Smooth muscle cell (in vitro differentiated cells): ENCODE results near the gene HMGN3. TPM values are rescaled to one million over a fixed set of nuclear protein-coding genes. Genes with fewer than 3 reads are reported as not detected.
A peak's percentile ranks its signal among the peaks of the same experiment; 100 is the strongest.

Source experiments
- DNase-seq: peaks from one replicate; lab custom pipeline; 2025; ENCODE audit not compliant: unreplicated experiment; lab: John Stamatoyannopoulos, UW
- H2AFZ ChIP-seq: fragments of 200-600 bp; sonication (generic); 2 replicates; pipeline ENCODE4 v1.6.0; 2016; ENCODE audit warnings: antibody characterized with exemption, low read depth, mild to moderate bottlenecking
- H3F3A ChIP-seq: fragments of 200-600 bp; sonication (generic); 2 replicates; pipeline ENCODE4 v1.6.0; 2017; ENCODE audit warnings: antibody characterized with exemption, low read depth
- H3K27ac ChIP-seq: fragments of 200-600 bp; sonication (generic); 2 replicates; pipeline ENCODE4 v1.5.1; 2016; ENCODE audit warnings: low read depth, mild to moderate bottlenecking
- H3K27me3 ChIP-seq: fragments of 200-600 bp; sonication (generic); 2 replicates; pipeline ENCODE4 v1.6.1; 2016; ENCODE audit warnings: low read depth, mild to moderate bottlenecking
- H3K36me3 ChIP-seq: fragments of 200-600 bp; sonication (generic); 2 replicates; pipeline ENCODE4 v1.5.1; 2016; ENCODE audit warnings: low read depth
- H3K4me1 ChIP-seq: fragments of 200-600 bp; sonication (generic); 2 replicates; pipeline ENCODE4 v1.5.1; 2016; ENCODE audit warnings: low read depth
- H3K4me2 ChIP-seq: fragments of 200-600 bp; sonication (generic); 2 replicates; pipeline ENCODE4 v1.6.0; 2016; ENCODE audit warnings: mild to moderate bottlenecking
- H3K4me3 ChIP-seq: fragments of 200-600 bp; sonication (generic); 2 replicates; pipeline ENCODE4 v1.5.1; 2016; ENCODE audit warnings: mild to moderate bottlenecking
- H3K79me2 ChIP-seq: fragments of 200-600 bp; sonication (generic); 2 replicates; pipeline ENCODE4 v1.6.0; 2016; ENCODE audit warnings: low read depth, mild to moderate bottlenecking
- H3K9ac ChIP-seq: fragments of 200-600 bp; sonication (generic); 2 replicates; pipeline ENCODE4 v1.6.0; 2016; ENCODE audit warnings: low read depth
- H3K9me3 ChIP-seq: fragments of 200-600 bp; sonication (generic); replicated peaks from 2 replicates; pipeline ENCODE4 v1.5.1; 2016; ENCODE audit warnings: low read depth
- H4K20me1 ChIP-seq: fragments of 200-600 bp; sonication (generic); 2 replicates; pipeline ENCODE4 v1.6.0; 2016; ENCODE audit warnings: low read depth
- WGBS: methylation state at CpG from one replicate; pipeline ENCODE4 v1.1.7; 2016; ENCODE audit warnings: low lambda C conversion rate; 5-methylcytosine and 5-hydroxymethylcytosine counted together
- polyA plus RNA-seq: library from polyadenylated mRNA; unstranded; fragments of >200 nt; fragmentation: Nextera tagmentation; extraction: Ambion mirVana; gene quantifications from 2 replicates; pipeline ENCODE4 v1.2.1, GENCODE V29; 2016
- total RNA-seq: library from RNA; depleted of rRNA; stranded (reverse); fragments of >200 nt; gene quantifications from 2 replicates; pipeline ENCODE4 v1.2.3, GENCODE V29; 2014
- TF ChIP-seq, protein P1 (sequence below): fragments of 200-600 bp; sonication (generic); IDR thresholded peaks from 2 replicates; pipeline ENCODE4 v1.5.1; 2017; ENCODE audit warnings: borderline replicate concordance, mild to moderate bottlenecking, antibody characterized with exemption; ENCODE audit not compliant: insufficient read depth, poor library complexity, severe bottlenecking

Gene HMGN3
- total and polyA plus RNA-seq, 2 experiments from 2014 or later: 75.4 to 108 TPM

GRCh38 chr6:79157961-79158644, 76.4 kb downstream of the HMGN3 start:
- no peaks in the 10 kb centered on the region for H3K27me3 ChIP-seq
- H3K27ac ChIP-seq: no peak overlapping the region
- no peaks in the 10 kb centered on the region for H3K79me2 ChIP-seq
- TF ChIP-seq, protein P1, sequence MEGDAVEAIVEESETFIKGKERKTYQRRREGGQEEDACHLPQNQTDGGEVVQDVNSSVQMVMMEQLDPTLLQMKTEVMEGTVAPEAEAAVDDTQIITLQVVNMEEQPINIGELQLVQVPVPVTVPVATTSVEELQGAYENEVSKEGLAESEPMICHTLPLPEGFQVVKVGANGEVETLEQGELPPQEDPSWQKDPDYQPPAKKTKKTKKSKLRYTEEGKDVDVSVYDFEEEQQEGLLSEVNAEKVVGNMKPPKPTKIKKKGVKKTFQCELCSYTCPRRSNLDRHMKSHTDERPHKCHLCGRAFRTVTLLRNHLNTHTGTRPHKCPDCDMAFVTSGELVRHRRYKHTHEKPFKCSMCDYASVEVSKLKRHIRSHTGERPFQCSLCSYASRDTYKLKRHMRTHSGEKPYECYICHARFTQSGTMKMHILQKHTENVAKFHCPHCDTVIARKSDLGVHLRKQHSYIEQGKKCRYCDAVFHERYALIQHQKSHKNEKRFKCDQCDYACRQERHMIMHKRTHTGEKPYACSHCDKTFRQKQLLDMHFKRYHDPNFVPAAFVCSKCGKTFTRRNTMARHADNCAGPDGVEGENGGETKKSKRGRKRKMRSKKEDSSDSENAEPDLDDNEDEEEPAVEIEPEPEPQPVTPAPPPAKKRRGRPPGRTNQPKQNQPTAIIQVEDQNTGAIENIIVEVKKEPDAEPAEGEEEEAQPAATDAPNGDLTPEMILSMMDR: no peak
- no peak for DNase-seq
- H3K9ac ChIP-seq: no peak overlapping the region
- no peaks in the 10 kb centered on the region for H3K36me3 ChIP-seq
- H4K20me1 ChIP-seq: no peaks in the 10 kb centered on the region
- no peaks in the 10 kb centered on the region for H3F3A ChIP-seq
- 96% methylated on average over 3 of the region's 3 CpGs for WGBS
- no peak overlapping the region for H2AFZ ChIP-seq
- H3K9me3 ChIP-seq: no peaks in the 10 kb centered on the region
- no peak overlapping the region for H3K4me2 ChIP-seq
- no peaks in the 10 kb centered on the region for H3K4me1 ChIP-seq
- no peak overlapping the region for H3K4me3 ChIP-seq

- no peaks in the 10 kb centered on the region for H3F3A ChIP-seq
- H4K20me1 ChIP-seq: no peaks in the 10 kb centered on the region
- 34% methylated on average over 5 of the region's 5 CpGs for WGBS
- H3K36me3 ChIP-seq: no peaks in the 10 kb centered on the region
- H3K9me3 ChIP-seq: no peaks in the 10 kb centered on the region
- no peaks in the 10 kb centered on the region for H3K27me3 ChIP-seq
- no peak overlapping the region for H3K27ac ChIP-seq
- peaks cover 12% of the 10 kb centered on the region for H3K4me1 ChIP-seq
- H2AFZ ChIP-seq: peak overlapping the region; percentile 79
- no peak overlapping the region for H3K4me2 ChIP-seq
- no peak overlapping the region for H3K4me3 ChIP-seq
- H3K79me2 ChIP-seq: no peaks in the 10 kb centered on the region
- no peak overlapping the region for H3K9ac ChIP-seq
- TF ChIP-seq, protein P1: no peak
- no peak for DNase-seq
These were observed 82.2 kb downstream of the HMGN3 start for GRCh38 chr6:79152269-79152737.

Other genes with a start within 250 kb of the HMGN3 start
- gene PHIP, start 156.4 kb downstream of the HMGN3 start, total RNA-seq: 29.4 and 32.6 TPM in 2 replicates
- gene PHIP, start 156.4 kb downstream of the HMGN3 start, polyA plus RNA-seq: 7.8 and 9.2 TPM in 2 replicates